ENCODE results near the gene GNPAT. TPM values are rescaled to one million over a fixed set of nuclear protein-coding genes. Genes with fewer than 3 reads are reported as not detected.

GNPAT gene
- total RNA-seq, 1 experiment from 2014 or later: 52.7 TPM

- Mint-ChIP-seq H3K36me3 (ENCODE audit: insufficient read depth, unreplicated experiment) (no peaks in the 10 kb centered on the region), H3K4me1 (ENCODE audit: low read depth, unreplicated experiment) (peaks cover 8% of the 10 kb centered on the region), H3K27ac (ENCODE audit: unreplicated experiment) (no peak overlapping the region), H3K4me3 (ENCODE audit: low read depth, unreplicated experiment) (no peak overlapping the region), H3K9me3 (ENCODE audit: low read depth, unreplicated experiment) (no peaks in the 10 kb centered on the region), H3K27me3 (ENCODE audit: unreplicated experiment) (peaks cover 30% of the 10 kb centered on the region)
- no peak for DNase-seq
- CTCF ChIA-PET: interaction anchor here (1.0 to 2.0 kb wide), 3 partner anchors 13 to 192 kb away, joined by 3 to 9 read pairs (median 3); no protein-coding TSS in a partner anchor
- no TSS peak for BruUV-seq (replicated peaks)
- TF ChIP-seq CTCF (IDR thresholded peaks at IDR 0.05; ENCODE audit: unreplicated experiment): no peak
- intact Hi-C loops (cut with micrococcal nuclease; ENCODE audit: unreplicated experiment): no loop called here
These were observed 34.2 kb upstream of the GNPAT start for GRCh38 chr1:231206856-231207255.

- intact Hi-C loops (cut with micrococcal nuclease; ENCODE audit: unreplicated experiment): no loop called here
- H3K27me3 Mint-ChIP-seq (ENCODE audit: unreplicated experiment): peaks cover 24% of the 10 kb centered on the region
- no peaks in the 10 kb centered on the region for H3K9me3 Mint-ChIP-seq (ENCODE audit: low read depth, unreplicated experiment)
- no peaks in the 10 kb centered on the region for H3K36me3 Mint-ChIP-seq (ENCODE audit: insufficient read depth, unreplicated experiment)
- no TSS peak for BruUV-seq (replicated peaks)
- CTCF ChIA-PET: interaction anchor here (1.0 to 2.0 kb wide), 3 partner anchors 13 to 192 kb away, joined by 3 to 9 read pairs (median 3); no protein-coding TSS in a partner anchor
- DNase-seq: no peak
- H3K4me3 Mint-ChIP-seq (ENCODE audit: low read depth, unreplicated experiment): no peak overlapping the region
- H3K4me1 Mint-ChIP-seq (ENCODE audit: low read depth, unreplicated experiment): peaks cover 13% of the 10 kb centered on the region
- no peak for TF ChIP-seq CTCF (IDR thresholded peaks at IDR 0.05; ENCODE audit: unreplicated experiment)
- H3K27ac Mint-ChIP-seq (ENCODE audit: unreplicated experiment): no peak overlapping the region
These were observed 33.6 kb upstream of the GNPAT start for GRCh38 chr1:231207437-231207836.

- Mint-ChIP-seq H3K36me3 (ENCODE audit: insufficient read depth, unreplicated experiment) (no peaks in the 10 kb centered on the region), H3K27me3 (ENCODE audit: unreplicated experiment) (peaks cover 14% of the 10 kb centered on the region), H3K9me3 (ENCODE audit: low read depth, unreplicated experiment) (no peaks in the 10 kb centered on the region), H3K4me3 (ENCODE audit: low read depth, unreplicated experiment) (no peak overlapping the region), H3K27ac (ENCODE audit: unreplicated experiment) (no peak overlapping the region), H3K4me1 (ENCODE audit: low read depth, unreplicated experiment) (peaks cover 13% of the 10 kb centered on the region)
- no peak for TF ChIP-seq CTCF (IDR thresholded peaks at IDR 0.05; ENCODE audit: unreplicated experiment)
- intact Hi-C loops (cut with micrococcal nuclease; ENCODE audit: unreplicated experiment): no loop called here
- CTCF ChIA-PET: interaction anchor here (2.3 kb wide), 1 partner anchor 14 kb away, joined by 6 read pairs; no protein-coding TSS in a partner anchor
- BruUV-seq (replicated peaks): no TSS peak
- no peak for DNase-seq
These were observed 32.0 kb upstream of the GNPAT start for GRCh38 chr1:231208980-231209379.

DNA sequence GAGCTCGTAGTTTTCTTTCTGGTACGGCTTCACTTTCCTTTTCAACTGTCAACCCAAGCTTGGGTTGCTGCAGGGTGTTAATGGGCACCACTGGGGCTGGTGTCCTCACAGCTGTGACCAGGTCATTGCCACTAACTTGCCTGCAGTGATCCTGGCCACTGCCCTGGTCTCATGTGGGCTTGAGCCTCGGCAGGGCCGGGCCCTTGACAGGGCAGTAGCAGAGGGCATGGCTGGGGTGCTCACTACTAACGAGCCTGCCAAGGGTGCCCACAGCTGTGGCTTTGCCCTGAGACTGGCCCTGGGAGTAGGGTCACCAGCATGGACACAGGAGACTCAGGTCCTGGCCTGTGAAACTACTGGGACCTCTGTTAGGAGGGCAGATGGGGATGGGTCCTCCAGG lies 31.5 kb upstream of the GNPAT start:
- no peaks in the 10 kb centered on the region for H3K9me3 Mint-ChIP-seq (ENCODE audit: low read depth, unreplicated experiment)
- no TSS peak for BruUV-seq (replicated peaks)
- no peak overlapping the region for H3K4me3 Mint-ChIP-seq (ENCODE audit: low read depth, unreplicated experiment)
- no peak for DNase-seq
- H3K4me1 Mint-ChIP-seq (ENCODE audit: low read depth, unreplicated experiment): peaks cover 13% of the 10 kb centered on the region
- intact Hi-C loops (cut with micrococcal nuclease; ENCODE audit: unreplicated experiment): no loop called here
- CTCF ChIA-PET: interaction anchor here (1.2 to 2.3 kb wide), 2 partner anchors 15 to 17 kb away, joined by 3 to 6 read pairs; no protein-coding TSS in a partner anchor
- peaks cover 9% of the 10 kb centered on the region for H3K27me3 Mint-ChIP-seq (ENCODE audit: unreplicated experiment)
- TF ChIP-seq CTCF (IDR thresholded peaks at IDR 0.05; ENCODE audit: unreplicated experiment): no peak
- no peak overlapping the region for H3K27ac Mint-ChIP-seq (ENCODE audit: unreplicated experiment)
- no peaks in the 10 kb centered on the region for H3K36me3 Mint-ChIP-seq (ENCODE audit: insufficient read depth, unreplicated experiment)
